ENCODE results near the gene GTF2F2. TPM values are rescaled to one million over a fixed set of nuclear protein-coding genes. Genes with fewer than 3 reads are reported as not detected.
A peak's percentile ranks its signal among the peaks of the same experiment; 100 is the strongest.

GTF2F2 gene
- total and polyA plus RNA-seq, 2 donors (not counting 1 experiment from before 2014, with no cell fraction given), result 5.9 to 19.6 TPM

DNA sequence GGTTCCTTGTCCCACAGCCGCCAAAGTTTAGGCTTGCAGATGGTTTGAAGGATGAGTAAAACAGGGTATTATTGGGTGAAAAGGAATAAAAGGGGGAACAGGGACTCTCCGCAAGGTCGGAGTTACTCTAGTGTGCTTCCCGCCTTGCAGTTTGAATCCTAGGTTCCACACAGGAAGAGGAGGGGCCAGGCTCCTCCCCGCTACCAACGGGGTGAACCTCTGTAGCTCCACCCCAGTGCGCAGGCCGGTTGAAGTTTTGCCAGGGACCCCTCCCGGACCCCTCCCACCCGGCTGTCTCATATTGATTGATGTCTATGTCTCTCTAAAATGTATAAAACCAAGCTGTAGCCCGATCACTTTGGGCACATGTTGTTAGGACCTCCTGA is 11.6 kb upstream of the GTF2F2 start:
- H3K9me3 ChIP-seq (ENCODE audit: control extremely low read depth in 1 of 3, control insufficient read depth in 2 of 3, insufficient read depth in 1 of 3, low read length in 2 of 3), result no peaks in the 10 kb centered on the region
- H4K20me1 ChIP-seq (ENCODE audit: control insufficient read depth, insufficient read depth, low read length, poor library complexity, severe bottlenecking), result no peaks in the 10 kb centered on the region
- peaks cover 0 to 3% (median 0%) of the 10 kb centered on the region in 4 experiments for H3K27me3 ChIP-seq (replicated peaks in 1 of 4; ENCODE audit: control extremely low read depth in 1 of 4, control insufficient read depth in 3 of 4, insufficient read depth in 4 of 4, low read length in 3 of 4)
- H2AFZ ChIP-seq (ENCODE audit: insufficient read depth, low read depth, low read length, poor library complexity, severe bottlenecking), result peak overlapping the region; percentile 9
- Mint-ChIP-seq H3K27me3 (peaks cover 25% of the 10 kb centered on the region), H3K4me1 (peaks cover 4% of the 10 kb centered on the region), H3K27ac (no peak overlapping the region), H3K9me3 (ENCODE audit: insufficient read depth) (no peaks in the 10 kb centered on the region), H3K4me3 (peak overlapping the region; percentile 49)
- no peak for TF ChIP-seq EZH2 (IDR thresholded peaks at IDR 0.05; ENCODE audit: borderline replicate concordance, insufficient read depth, low read depth, low read length, poor library complexity, severe bottlenecking)
- TF ChIP-seq, protein P1, sequence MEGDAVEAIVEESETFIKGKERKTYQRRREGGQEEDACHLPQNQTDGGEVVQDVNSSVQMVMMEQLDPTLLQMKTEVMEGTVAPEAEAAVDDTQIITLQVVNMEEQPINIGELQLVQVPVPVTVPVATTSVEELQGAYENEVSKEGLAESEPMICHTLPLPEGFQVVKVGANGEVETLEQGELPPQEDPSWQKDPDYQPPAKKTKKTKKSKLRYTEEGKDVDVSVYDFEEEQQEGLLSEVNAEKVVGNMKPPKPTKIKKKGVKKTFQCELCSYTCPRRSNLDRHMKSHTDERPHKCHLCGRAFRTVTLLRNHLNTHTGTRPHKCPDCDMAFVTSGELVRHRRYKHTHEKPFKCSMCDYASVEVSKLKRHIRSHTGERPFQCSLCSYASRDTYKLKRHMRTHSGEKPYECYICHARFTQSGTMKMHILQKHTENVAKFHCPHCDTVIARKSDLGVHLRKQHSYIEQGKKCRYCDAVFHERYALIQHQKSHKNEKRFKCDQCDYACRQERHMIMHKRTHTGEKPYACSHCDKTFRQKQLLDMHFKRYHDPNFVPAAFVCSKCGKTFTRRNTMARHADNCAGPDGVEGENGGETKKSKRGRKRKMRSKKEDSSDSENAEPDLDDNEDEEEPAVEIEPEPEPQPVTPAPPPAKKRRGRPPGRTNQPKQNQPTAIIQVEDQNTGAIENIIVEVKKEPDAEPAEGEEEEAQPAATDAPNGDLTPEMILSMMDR (IDR thresholded peaks at IDR 0.05), result no peak
- CTCF ChIA-PET, result interaction anchor here (0.7 kb wide), 1 partner anchor 399 kb away, joined by 5 read pairs; no protein-coding TSS in a partner anchor
- intact Hi-C loops (cut with micrococcal nuclease), result no loop called here
- no peaks in the 10 kb centered on the region for H3K79me2 ChIP-seq (ENCODE audit: control insufficient read depth, insufficient read depth, low read length)
- no peaks in the 10 kb centered on the region for H3K36me3 ChIP-seq (replicated peaks in 1 of 2; ENCODE audit: control extremely low read depth in 1 of 2, control insufficient read depth in 1 of 2, extremely low read depth in 1 of 2, insufficient read depth in 2 of 2, low read length in 1 of 2)
- no peak overlapping the region for H3K27ac ChIP-seq (ENCODE audit: low read length in 2 of 2)
- H3K4me2 ChIP-seq (replicated peaks; ENCODE audit: low read depth, low read length, poor library complexity, severe bottlenecking), result peak overlapping the region; percentile 38
- H3K9ac ChIP-seq (ENCODE audit: low read length), result no peak overlapping the region
- WGBS (ENCODE audit: insufficient coverage), result 65% methylated on average over 6 of the region's 11 CpGs
- peak overlapping the region in 2 of 5 experiments; percentile 10 to 16 for H3K4me3 ChIP-seq (ENCODE audit: control extremely low read depth in 1 of 5, extremely low read depth in 1 of 5, insufficient read depth in 1 of 5, low read depth in 2 of 5, low read length in 4 of 5)
- DNase-seq, result no peak
- POLR2A ChIA-PET, result no interaction called here
- peak; percentile 36 for ATAC-seq (ENCODE audit: low read depth)
- H3K4me1 ChIP-seq (ENCODE audit: control insufficient read depth in 2 of 2, insufficient read depth in 2 of 2, low read length in 2 of 2), result no peaks in the 10 kb centered on the region

DNA sequence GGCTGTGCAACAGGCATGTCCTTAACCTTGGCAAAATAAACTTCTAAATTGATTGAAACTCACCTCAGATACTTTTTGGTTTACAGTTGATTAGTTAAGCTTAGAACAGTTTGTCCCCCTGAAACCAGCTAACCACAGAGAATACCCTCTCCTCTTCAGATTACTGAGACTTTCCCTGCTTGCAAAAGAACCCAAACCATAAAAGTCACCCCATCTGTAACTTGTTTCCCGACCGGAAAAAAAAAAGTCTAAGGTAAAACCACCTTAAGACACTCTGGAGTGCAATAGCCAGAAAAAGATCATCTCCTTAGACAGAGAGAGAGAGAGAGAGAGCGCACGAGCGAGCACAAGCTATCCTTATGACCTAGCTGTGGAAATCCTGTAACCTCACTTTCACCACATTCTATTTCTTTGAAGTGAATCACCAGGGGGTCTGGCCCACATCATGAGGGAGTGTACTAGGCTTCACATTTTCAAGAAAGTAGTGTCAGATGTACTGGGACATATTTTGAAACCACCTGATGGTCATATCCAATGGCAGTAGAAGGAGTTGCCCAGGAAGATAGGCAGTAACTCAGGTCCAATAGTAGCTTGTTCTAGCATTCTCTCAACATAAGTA is 11.1 kb upstream of the GTF2F2 start:
- Histone ChIP-seq H3K9ac (ENCODE audit: low read length) (no peak overlapping the region), H3K27me3 (replicated peaks in 1 of 4; ENCODE audit: control extremely low read depth in 1 of 4, control insufficient read depth in 3 of 4, insufficient read depth in 4 of 4, low read length in 3 of 4) (peaks cover 0 to 2% (median 0%) of the 10 kb centered on the region in 4 experiments), H3K4me3 (ENCODE audit: control extremely low read depth in 1 of 5, extremely low read depth in 1 of 5, insufficient read depth in 1 of 5, low read depth in 2 of 5, low read length in 4 of 5) (peak overlapping the region in 2 of 5 experiments; percentile 10 to 16), H3K4me2 (replicated peaks; ENCODE audit: low read depth, low read length, poor library complexity, severe bottlenecking) (peak overlapping the region; percentile 38), H3K36me3 (replicated peaks in 1 of 2; ENCODE audit: control extremely low read depth in 1 of 2, control insufficient read depth in 1 of 2, extremely low read depth in 1 of 2, insufficient read depth in 2 of 2, low read length in 1 of 2) (no peaks in the 10 kb centered on the region), H3K27ac (ENCODE audit: low read length in 2 of 2) (no peak overlapping the region), H4K20me1 (ENCODE audit: control insufficient read depth, insufficient read depth, low read length, poor library complexity, severe bottlenecking) (no peaks in the 10 kb centered on the region), H2AFZ (ENCODE audit: insufficient read depth, low read depth, low read length, poor library complexity, severe bottlenecking) (peak overlapping the region; percentile 9), H3K79me2 (ENCODE audit: control insufficient read depth, insufficient read depth, low read length) (no peaks in the 10 kb centered on the region), H3K9me3 (ENCODE audit: control extremely low read depth in 1 of 3, control insufficient read depth in 2 of 3, insufficient read depth in 1 of 3, low read length in 2 of 3) (no peaks in the 10 kb centered on the region), H3K4me1 (ENCODE audit: control insufficient read depth in 2 of 2, insufficient read depth in 2 of 2, low read length in 2 of 2) (no peaks in the 10 kb centered on the region)
- peaks cover 4% of the 10 kb centered on the region for H3K4me1 Mint-ChIP-seq
- DNase-seq (no peak), ATAC-seq (ENCODE audit: low read depth) (no peak)
- H3K4me3 Mint-ChIP-seq, result peak overlapping the region; percentile 49
- H3K9me3 Mint-ChIP-seq (ENCODE audit: insufficient read depth), result no peaks in the 10 kb centered on the region
- TF ChIP-seq EZH2 (IDR thresholded peaks at IDR 0.05; ENCODE audit: borderline replicate concordance, insufficient read depth, low read depth, low read length, poor library complexity, severe bottlenecking), result no peak
- TF ChIP-seq, protein P1 (IDR thresholded peaks at IDR 0.05), result no peak
- WGBS (ENCODE audit: insufficient coverage), result no CpG with 5 or more reads among the region's 5 CpGs
- ChIA-PET POLR2A (no interaction called here), CTCF (no interaction called here)
- intact Hi-C loops (cut with micrococcal nuclease), result no loop called here
- H3K27me3 Mint-ChIP-seq, result peaks cover 25% of the 10 kb centered on the region
- H3K27ac Mint-ChIP-seq, result no peak overlapping the region
